ENCODE measurements around the gene IL16.

- no peak for TF ChIP-seq CTCF (IDR thresholded peaks at IDR 0.05)
- TF ChIP-seq EP300 (IDR thresholded peaks at IDR 0.05) = no peak
- no peak for TF ChIP-seq POLR2AphosphoS5 (IDR thresholded peaks at IDR 0.05)
- no peak for TF ChIP-seq POLR2A (IDR thresholded peaks at IDR 0.05)
Observed at GRCh38 chr15:81257435-81257834, 60.8 kb downstream of the IL16 start.
